IMR-90 (cell line): Measurements from ENCODE around the gene FOXC2. TPM values are rescaled to one million over a fixed set of nuclear protein-coding genes. Genes with fewer than 3 reads are reported as not detected.

Experiments
- ATAC-seq: fragments of 200-7000 bp; cut with Tn5 transposase; 2 replicates; pipeline ENCODE4 v1.9.1; 2020; ENCODE audit warnings: low read depth, mild to moderate bottlenecking, moderate library complexity
- BruUV-seq: library from RNA; stranded (reverse); fragments of 400-500 nt; replicated peaks from 2 replicates; lab custom pipeline; 2021; lab: Mats Ljungman, UMichigan
- CTCF ChIA-PET: fragments of 300-600 bp; formaldehyde crosslinking; extraction: SDS; loops from one replicate; lab custom pipeline; 2021; ENCODE audit warnings: antibody characterized with exemption; lab: Yijun Ruan, JAX
- POLR2A ChIA-PET: fragments of 300-600 bp; sonication (Branson Sonifier 250); formaldehyde crosslinking; loops from one replicate; lab custom pipeline; 2022; ENCODE audit warnings: antibody characterized with exemption; ENCODE audit not compliant: unreplicated experiment; lab: Charles Lee
- DNase-seq: peaks from one replicate; pipeline ENCODE4 v3.0.0; 2013
- H2AFZ ChIP-seq: replicated peaks from 2 replicates; pipeline ENCODE3; 2013; ENCODE audit warnings: low read length, mild to moderate bottlenecking; ENCODE audit not compliant: poor library complexity
- H2AK5ac ChIP-seq: 2 replicates; pipeline ENCODE4 v1.6.1; 2013; ENCODE audit warnings: low read depth, low read length, inconsistent platforms
- H2AK9ac ChIP-seq: replicated peaks from 2 replicates; pipeline ENCODE3; 2013; ENCODE audit warnings: mild to moderate bottlenecking, low read depth, low read length, moderate library complexity; ENCODE audit not compliant: poor library complexity
- H2BK120ac ChIP-seq: 2 replicates; pipeline ENCODE4 v1.6.1; 2013; ENCODE audit warnings: low read depth, low read length, inconsistent platforms
- H2BK15ac ChIP-seq: 3 replicates; pipeline ENCODE4 v1.6.1; 2013; ENCODE audit warnings: low read depth, low read length, inconsistent platforms
- H2BK20ac ChIP-seq: 2 replicates; pipeline ENCODE4 v1.6.1; 2013; ENCODE audit warnings: low read depth, mild to moderate bottlenecking, inconsistent platforms, low read length, moderate library complexity
- H2BK5ac ChIP-seq: 2 replicates; pipeline ENCODE4 v1.6.1; 2013; ENCODE audit warnings: mild to moderate bottlenecking, low read depth, low read length, inconsistent platforms; ENCODE audit not compliant: poor library complexity, severe bottlenecking
- H3K14ac ChIP-seq: replicated peaks from 2 replicates; pipeline ENCODE4 v1.6.1; 2013; ENCODE audit warnings: low read depth, low read length, inconsistent platforms
- H3K18ac ChIP-seq: 2 replicates; pipeline ENCODE4 v1.6.1; 2013; ENCODE audit warnings: low read depth, low read length, control low read depth
- H3K23ac ChIP-seq: 2 replicates; pipeline ENCODE4 v1.6.1; 2013; ENCODE audit warnings: low read depth, low read length, inconsistent platforms
- H3K27ac ChIP-seq: 2 replicates; pipeline ENCODE4 v1.5.1; 2013; ENCODE audit warnings: mild to moderate bottlenecking, control low read depth, low read length; ENCODE audit not compliant: insufficient read depth
- H3K27me3 ChIP-seq: 2 replicates; pipeline ENCODE4 v1.6.1; 2013; ENCODE audit warnings: low read length; ENCODE audit not compliant: control insufficient read depth, insufficient read depth
- H3K36me3 ChIP-seq: 2 replicates; pipeline ENCODE4 v1.6.1; 2013; ENCODE audit warnings: low read length, mixed read lengths; ENCODE audit not compliant: control insufficient read depth, insufficient read depth
- H3K4ac ChIP-seq: 2 replicates; pipeline ENCODE4 v1.6.1; 2013; ENCODE audit warnings: low read depth, low read length, inconsistent platforms
- H3K4me1 ChIP-seq: 2 replicates; pipeline ENCODE4 v1.6.1; 2013; ENCODE audit warnings: low read length, mixed read lengths; ENCODE audit not compliant: control insufficient read depth, insufficient read depth
- H3K4me2 ChIP-seq: 2 replicates; pipeline ENCODE4 v1.6.1; 2013; ENCODE audit warnings: low read depth, mild to moderate bottlenecking, control low read depth, low read length, moderate library complexity
- H3K4me3 ChIP-seq: 2 replicates; pipeline ENCODE4 v1.5.1; 2013; ENCODE audit warnings: low read depth, mild to moderate bottlenecking, control low read depth, low read length, moderate library complexity; ENCODE audit not compliant: insufficient read depth
- H3K56ac ChIP-seq: 2 replicates; pipeline ENCODE4 v1.6.1; 2013; ENCODE audit warnings: low read length, inconsistent platforms; ENCODE audit not compliant: insufficient read depth; ENCODE audit errors: extremely low read depth
- H3K79me1 ChIP-seq, 2 experiments: 2 replicates each; pipeline ENCODE4 v1.6.1; 2013; ENCODE audit warnings: low read length in 2 of 2, inconsistent platforms in 1 of 2, low read depth in 1 of 2
- H3K9ac ChIP-seq: 2 replicates; pipeline ENCODE4 v1.6.1; 2013; ENCODE audit warnings: low read depth, low read length, control low read depth
- H3K9me1 ChIP-seq: 2 replicates; pipeline ENCODE4 v1.6.1; 2013; ENCODE audit warnings: low read length, inconsistent platforms; ENCODE audit not compliant: insufficient read depth
- H3K9me3 ChIP-seq: 2 replicates; pipeline ENCODE4 v1.6.1; 2013; ENCODE audit warnings: low read length; ENCODE audit not compliant: control insufficient read depth, insufficient read depth
- H4K20me1 ChIP-seq: 2 replicates; pipeline ENCODE4 v1.6.1; 2013; ENCODE audit warnings: low read length, inconsistent platforms; ENCODE audit not compliant: insufficient read depth
- H4K5ac ChIP-seq: 2 replicates; pipeline ENCODE4 v1.6.1; 2013; ENCODE audit warnings: mild to moderate bottlenecking, low read depth, low read length, control low read depth
- H4K8ac ChIP-seq, 2 experiments: 2 replicates each; pipeline ENCODE4 v1.6.1; 2013; ENCODE audit warnings: low read depth in 2 of 2, low read length in 2 of 2, control low read depth in 1 of 2, inconsistent platforms in 1 of 2
- H4K91ac ChIP-seq: 2 replicates; pipeline ENCODE4 v1.6.1; 2013; ENCODE audit warnings: low read depth, low read length, inconsistent platforms; ENCODE audit not compliant: insufficient read depth
- BHLHE40 ChIP-seq: fragments of 150-350 bp; IDR thresholded peaks from 2 replicates; pipeline ENCODE4 v1.6.1; 2016; ENCODE audit warnings: mild to moderate bottlenecking, low read depth, low read length
- CEBPB ChIP-seq: IDR thresholded peaks from 2 replicates; pipeline ENCODE4 v1.6.1; 2012; ENCODE audit warnings: low read depth, low read length, improper control_type of control experiment
- CHD1 ChIP-seq: IDR thresholded peaks from 2 replicates; pipeline ENCODE4 v1.6.1; 2012; ENCODE audit warnings: low read depth, low read length, improper control_type of control experiment
- CTCF ChIP-seq: conservative IDR thresholded peaks from 2 replicates; pipeline ENCODE4 v1.5.1; 2012; ENCODE audit warnings: mild to moderate bottlenecking, low read depth, low read length, improper control_type of control experiment
- FOS ChIP-seq: fragments of 150-350 bp; IDR thresholded peaks from 2 replicates; pipeline ENCODE4 v1.6.1; 2016; ENCODE audit warnings: low read depth, low read length
- MAFK ChIP-seq: IDR thresholded peaks from 2 replicates; pipeline ENCODE4 v1.6.1; 2012; ENCODE audit warnings: low read depth, low read length, improper control_type of control experiment
- MAZ ChIP-seq: IDR thresholded peaks from 2 replicates; pipeline ENCODE4 v1.6.1; 2012; ENCODE audit warnings: low read depth, mild to moderate bottlenecking, low read length, improper control_type of control experiment, moderate library complexity, borderline replicate concordance
- MXI1 ChIP-seq: IDR thresholded peaks from 2 replicates; pipeline ENCODE4 v1.6.1; 2012; ENCODE audit warnings: low read depth, mild to moderate bottlenecking, low read length, moderate library complexity, borderline replicate concordance
- NFE2L2 ChIP-seq: fragments of 150-350 bp; IDR thresholded peaks from 2 replicates; pipeline ENCODE4 v1.6.1; 2016; ENCODE audit warnings: low read depth, mild to moderate bottlenecking, low read length
- POLR2A ChIP-seq: IDR thresholded peaks from 2 replicates; pipeline ENCODE4 v1.6.1; 2012; ENCODE audit warnings: mild to moderate bottlenecking, low read depth, low read length
- RAD21 ChIP-seq: IDR thresholded peaks from 2 replicates; pipeline ENCODE4 v1.6.1; 2012; ENCODE audit warnings: low read length, improper control_type of control experiment
- RCOR1 ChIP-seq: IDR thresholded peaks from 2 replicates; pipeline ENCODE4 v1.6.1; 2012; ENCODE audit warnings: mild to moderate bottlenecking, low read length, improper control_type of control experiment; ENCODE audit not compliant: insufficient replicate concordance
- RFX5 ChIP-seq: IDR thresholded peaks from 2 replicates; pipeline ENCODE4 v1.8.0; 2012; ENCODE audit warnings: low read depth, mild to moderate bottlenecking, low read length, moderate library complexity
- SMC3 ChIP-seq: fragments of 150-350 bp; IDR thresholded peaks from 2 replicates; pipeline ENCODE4 v1.6.1; 2016; ENCODE audit warnings: low read depth, mild to moderate bottlenecking, antibody characterized with exemption, low read length, moderate library complexity
- USF2 ChIP-seq: fragments of 150-350 bp; IDR thresholded peaks from 2 replicates; pipeline ENCODE4 v1.6.1; 2017; ENCODE audit warnings: mild to moderate bottlenecking, antibody characterized with exemption, low read length, low read depth
- WGBS, 2 experiments: methylation state at CpG; one replicate each; pipeline versions ENCODE4 v1.1.5 to v1.1.7; 2013; ENCODE audit warnings: missing lambda C conversion rate in 2 of 2; ENCODE audit not compliant: insufficient read length in 1 of 2; ENCODE audit errors: extremely low coverage in 2 of 2; 5-methylcytosine and 5-hydroxymethylcytosine counted together
- dilution Hi-C: fragments of 300-500 bp; cut with HindIII; formaldehyde crosslinking; loops from one replicate; pipeline ENCODE4 v1.14.3; 2018; ENCODE audit warnings: low sequenced_read_pairs; ENCODE audit not compliant: unreplicated experiment
- in situ Hi-C: fragments of 300-500 bp; cut with MboI; formaldehyde crosslinking; loops from 3 replicates; pipeline ENCODE4 v1.14.3; 2019; ENCODE audit warnings: low sequenced_read_pairs, inconsistent platforms, mixed read lengths
- intact Hi-C: fragments of 100-400 bp; cut with micrococcal nuclease; formaldehyde crosslinking; loops from 2 replicates; pipeline ENCODE4 v1.10.0; 2022
- polyA plus RNA-seq, 3 experiments: library from polyadenylated mRNA; depleted of rRNA; stranded (reverse); fragments of >200 nt; gene quantifications; 2 replicates each; pipeline ENCODE4 v1.2.3, GENCODE V29; 2012; ENCODE audit warnings: low replicate concordance in 1 of 3
- total RNA-seq: library from RNA; depleted of rRNA; stranded (reverse); fragments of >200 nt; gene quantifications from 2 replicates; pipeline ENCODE4 v1.2.3, GENCODE V29; 2012
- TF ChIP-seq, protein P1 (sequence below): fragments of 150-350 bp; IDR thresholded peaks from 2 replicates; pipeline ENCODE4 v1.6.1; 2016; ENCODE audit warnings: low read depth, mild to moderate bottlenecking, low read length, moderate library complexity, borderline replicate concordance

Gene FOXC2
- total and polyA plus RNA-seq, 2 of the 4 experiments (the other 2 are of a cell fraction), result 0.90 to 6.4 TPM

DNA sequence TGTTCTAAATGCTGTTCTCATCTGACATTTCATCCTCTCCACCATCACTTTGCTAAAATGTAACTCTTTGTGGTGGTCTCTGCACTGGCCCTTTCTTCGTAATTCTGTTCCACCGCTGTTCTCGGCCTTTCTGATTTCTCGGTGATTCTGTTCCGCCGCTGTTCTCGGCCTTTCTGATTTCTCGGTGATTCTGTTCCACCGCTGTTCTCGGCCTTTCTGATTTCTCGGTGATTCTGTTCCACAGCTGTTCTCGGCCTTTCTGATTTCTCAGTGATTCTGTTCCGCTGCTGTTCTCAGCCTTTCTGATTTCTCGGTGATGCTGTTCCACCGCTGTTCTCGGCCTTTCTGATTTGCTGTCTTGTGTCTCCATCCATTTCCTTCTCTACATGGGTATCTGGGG, 44.0 kb upstream of the FOXC2 start:
- Histone ChIP-seq H2BK120ac (no peak overlapping the region), H3K9me3 (no peaks in the 10 kb centered on the region), H3K4me2 (no peak overlapping the region), H4K20me1 (peaks cover 24% of the 10 kb centered on the region), H3K27me3 (no peaks in the 10 kb centered on the region), H4K91ac (no peak overlapping the region), H3K9me1 (peaks cover 5% of the 10 kb centered on the region), H2BK20ac (no peak overlapping the region), H4K5ac (no peak overlapping the region), H3K14ac (no peak overlapping the region), H3K27ac (no peak overlapping the region), H4K8ac (no peak overlapping the region), H2AK9ac (no peak overlapping the region), H3K36me3 (peaks cover 7% of the 10 kb centered on the region; the same call in 1 of the 2 replicates), H3K23ac (no peak overlapping the region), H3K4me1 (peaks cover 6% of the 10 kb centered on the region; the same call in 1 of the 2 replicates), H2AFZ (no peak overlapping the region), H3K18ac (no peak overlapping the region), H2AK5ac (no peak overlapping the region), H2BK5ac (no peak overlapping the region), H3K79me1 (peaks cover 0 to 31% of the 10 kb centered on the region in 2 experiments; a peak in 2 of 4 replicates), H3K4ac (no peak overlapping the region), H3K56ac (no peak overlapping the region), H3K4me3 (no peak overlapping the region), H2BK15ac (no peak overlapping the region), H3K9ac (no peak overlapping the region)
- DNase-seq (no peak), ATAC-seq (no peak)
- no TSS peak for BruUV-seq
- TF ChIP-seq FOS (no peak), CEBPB (no peak), BHLHE40 (no peak), RAD21 (no peak), MAFK (no peak), RCOR1 (no peak), USF2 (no peak), POLR2A (no peak), CHD1 (no peak), SMC3 (no peak), MXI1 (no peak), CTCF (no peak), NFE2L2 (no peak), MAZ (no peak), RFX5 (no peak)
- TF ChIP-seq, protein P1, sequence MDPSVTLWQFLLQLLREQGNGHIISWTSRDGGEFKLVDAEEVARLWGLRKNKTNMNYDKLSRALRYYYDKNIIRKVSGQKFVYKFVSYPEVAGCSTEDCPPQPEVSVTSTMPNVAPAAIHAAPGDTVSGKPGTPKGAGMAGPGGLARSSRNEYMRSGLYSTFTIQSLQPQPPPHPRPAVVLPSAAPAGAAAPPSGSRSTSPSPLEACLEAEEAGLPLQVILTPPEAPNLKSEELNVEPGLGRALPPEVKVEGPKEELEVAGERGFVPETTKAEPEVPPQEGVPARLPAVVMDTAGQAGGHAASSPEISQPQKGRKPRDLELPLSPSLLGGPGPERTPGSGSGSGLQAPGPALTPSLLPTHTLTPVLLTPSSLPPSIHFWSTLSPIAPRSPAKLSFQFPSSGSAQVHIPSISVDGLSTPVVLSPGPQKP, result no peak
- WGBS, 2 experiments, result 87% methylated on average over 11 of the region's 16 CpGs; no CpG with 5 or more reads in 1 of the 2 experiments
- POLR2A ChIA-PET, result no interaction called here
- dilution Hi-C loops, result no loop called here
- intact Hi-C loops, result loop anchor here (5.0 kb wide), 1 partner anchor 505 kb away; no protein-coding TSS in a partner anchor
- CTCF ChIA-PET, result no interaction called here
- in situ Hi-C loops, result no loop called here
